Psoas muscle (tissue), 8 donors: ENCODE measurements around the gene MED1. TPM values are rescaled to one million over a fixed set of nuclear protein-coding genes. Genes with fewer than 3 reads are reported as not detected.

Source experiments
- ATAC-seq, 4 donors: fragments of 200-7000 bp; cut with Tn5 transposase; one replicate each; pipeline ENCODE4 v1.9.1; 2020; ENCODE audit warnings: moderate library complexity in 3 of 4, mild to moderate bottlenecking in 2 of 4
- DNase-seq, 2 donors: peaks; one replicate each; pipeline ENCODE4 v3.0.0-alpha.2; 2020
- H3K27ac ChIP-seq: fragments of 200-600 bp; one replicate; pipeline ENCODE4 v1.8.0; 2022
- H3K27me3 ChIP-seq, 3 donors: fragments of 200-600 bp in 1 of 3; one replicate each; pipeline versions ENCODE4 v1.6.1 to v1.8.0; 2013 to 2022; ENCODE audit warnings: low read length in 2 of 3, mild to moderate bottlenecking in 2 of 3, moderate library complexity in 1 of 3; ENCODE audit not compliant: insufficient read depth in 3 of 3
- H3K36me3 ChIP-seq, 2 donors: fragments of 200-600 bp in 1 of 2; one replicate each; pipeline versions ENCODE4 v1.6.1 to v1.8.0; 2013 to 2022; ENCODE audit warnings: low read depth in 1 of 2, mild to moderate bottlenecking in 1 of 2, moderate library complexity in 1 of 2; ENCODE audit not compliant: insufficient read depth in 1 of 2
- H3K4me1 ChIP-seq: fragments of 200-600 bp; one replicate; pipeline ENCODE4 v1.8.0; 2022
- H3K4me3 ChIP-seq: fragments of 200-600 bp; one replicate; pipeline ENCODE4 v1.8.0; 2022; ENCODE audit warnings: mild to moderate bottlenecking
- H3K9me3 ChIP-seq: fragments of 200-600 bp; one replicate; pipeline ENCODE4 v1.8.0; 2022
- CTCF ChIP-seq: fragments of 200-600 bp; IDR thresholded peaks from one replicate; pipeline ENCODE4 v1.8.0; 2022; ENCODE audit warnings: antibody characterized with exemption
- WGBS, 3 donors: extraction: QIAGEN DNeasy Blood & Tissue Kit; methylation state at CpG; one replicate each; pipeline versions ENCODE4 v1.1.6 to v1.1.7; 2013; 5-methylcytosine and 5-hydroxymethylcytosine counted together
- intact Hi-C, 2 donors: fragments of 100-400 bp; cut with DNase I; formaldehyde crosslinking; loops; one replicate each; pipeline versions ENCODE4 v1.11.0 to v1.14.2; 2022
- polyA plus RNA-seq, 3 donors: library from polyadenylated mRNA; stranded (reverse); fragments of 200-250 nt; gene quantifications; one replicate each; pipeline ENCODE4 v1.2.3, GENCODE V29; 2013
- total RNA-seq, 4 donors: library from RNA; stranded (reverse); fragmentation: NEBNext Ultra II Directional in 2 of 4; extraction: Animal tissue kit (Norgen Biotek cat#: 25700) in 2 of 4; gene quantifications; one replicate each; pipeline versions ENCODE4 v1.2.1 to v1.2.4, GENCODE V29; 2021 to 2023
- donor health status: healthy with polysubstance abuse.
- donor health status: DM: no; HTN: no; CAD: no; lungs with moderate emphysema.
- donor health status: Bipolar disorder and iron deficiency.
- donor health status: healthy.
- donor health status: DM: yes; HTN: yes; CAD: no.
- donor health status: DM: no; HTN: no; CAD: no.
- donor health status: DM: no; HTN: no; CAD: no.
- donor health status: DM: yes; HTN: yes; CAD: no.

The MED1 gene
- total and polyA plus RNA-seq, 7 donors = 6.2 to 28.5 (median 19.2) TPM

DNA sequence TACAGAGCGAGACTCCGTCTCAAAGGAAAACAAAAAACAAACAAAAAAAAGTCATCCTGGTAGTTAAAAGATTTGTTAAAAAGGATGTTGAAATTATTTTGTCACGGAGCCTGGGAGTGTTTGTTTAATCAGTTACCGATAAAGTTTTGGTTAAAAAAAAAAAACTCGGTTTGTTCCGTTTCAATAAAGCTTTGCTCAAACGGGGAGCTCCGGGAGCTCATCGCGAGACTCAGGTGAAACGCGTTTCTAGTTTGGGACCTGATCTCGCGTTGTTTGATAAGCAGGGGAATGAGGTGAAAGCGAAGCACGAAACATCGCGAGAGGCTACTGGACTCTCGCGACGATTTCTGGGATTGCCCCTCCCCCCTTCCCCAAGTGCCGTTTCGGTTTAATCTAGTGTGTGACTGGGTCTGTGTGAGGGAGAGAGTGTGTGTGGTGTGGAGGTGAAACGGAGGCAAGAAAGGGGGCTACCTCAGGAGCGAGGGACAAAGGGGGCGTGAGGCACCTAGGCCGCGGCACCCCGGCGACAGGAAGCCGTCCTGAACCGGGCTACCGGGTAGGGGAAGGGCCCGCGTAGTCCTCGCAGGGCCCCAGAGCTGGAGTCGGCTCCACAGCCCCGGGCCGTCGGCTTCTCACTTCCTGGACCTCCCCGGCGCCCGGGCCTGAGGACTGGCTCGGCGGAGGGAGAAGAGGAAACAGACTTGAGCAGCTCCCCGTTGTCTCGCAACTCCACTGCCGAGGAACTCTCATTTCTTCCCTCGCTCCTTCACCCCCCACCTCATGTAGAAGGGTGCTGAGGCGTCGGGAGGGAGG, 10.3 kb upstream of the MED1 start, which contains the start of gene CDK12:
Gene CDK12, plus strand, starts transcription at position 374 of the 813 bp plus-strand sequence. CDS start 586 bp downstream, outside the sequence.
- DNase-seq (peak; percentile 91 to 96), ATAC-seq (peak; percentile 93 to 96 (median 94))
- peak within 1 kb of the TSS; percentile 98 for H3K27ac ChIP-seq
- H3K36me3 ChIP-seq = peaks cover 0 to 4% of the 10 kb centered on the region in 2 donors
- H3K4me1 ChIP-seq = peaks cover 18% of the 10 kb centered on the region
- no peak for TF ChIP-seq CTCF
- intact Hi-C loops = loop anchor here in 1 of 2 donors (1.0 to 5.0 kb wide), 2 partner anchors 10 to 59 kb away; partner anchors contain the start of genes FBXL20 and MED1
- 1 to 2% (median 1%) methylated on average over 44 to 51 of the region's 51 CpGs for WGBS, 3 donors
- H3K4me3 ChIP-seq = peak within 1 kb of the TSS; percentile 98
- no peaks in the 10 kb centered on the region for H3K9me3 ChIP-seq
- no peaks in the 10 kb centered on the region for H3K27me3 ChIP-seq

GRCh38 chr17:39455919-39456318, 4.9 kb upstream of the MED1 start:
- no peaks in the 10 kb centered on the region for H3K9me3 ChIP-seq
- H3K27ac ChIP-seq = no peak overlapping the region
- no peaks in the 10 kb centered on the region for H3K36me3 ChIP-seq
- ATAC-seq = no peak
- H3K27me3 ChIP-seq = no peaks in the 10 kb centered on the region
- H3K4me3 ChIP-seq = no peak overlapping the region
- 83 to 89% (median 84%) methylated on average over 4 of the region's 4 CpGs for WGBS, 3 donors
- intact Hi-C loops = no loop called here
- no peak for TF ChIP-seq CTCF
- H3K4me1 ChIP-seq = no peaks in the 10 kb centered on the region
- no peak for DNase-seq

- peak overlapping the region; percentile 82 for H3K4me3 ChIP-seq
- ATAC-seq = no peak
- WGBS, 3 donors = 87 to 88% (median 87%) methylated on average over 13 of the region's 13 CpGs
- intact Hi-C loops = no loop called here
- H3K36me3 ChIP-seq = peaks cover 0 to 41% of the 10 kb centered on the region in 2 donors
- H3K27ac ChIP-seq = no peak overlapping the region
- peaks cover 2% of the 10 kb centered on the region for H3K4me1 ChIP-seq
- H3K9me3 ChIP-seq = no peaks in the 10 kb centered on the region
- no peaks in the 10 kb centered on the region for H3K27me3 ChIP-seq
- no peak for DNase-seq
- TF ChIP-seq CTCF = no peak
These were observed 1.0 kb downstream of the MED1 start for GRCh38 chr17:39450051-39450450.

GRCh38 chr17:39447561-39447960, 3.5 kb downstream of the MED1 start:
- Histone ChIP-seq H3K9me3 (no peaks in the 10 kb centered on the region), H3K36me3 (peaks cover 4 to 66% of the 10 kb centered on the region in 2 donors), H3K4me1 (peaks cover 2% of the 10 kb centered on the region), H3K27ac (no peak overlapping the region), H3K4me3 (no peak overlapping the region), H3K27me3 (no peaks in the 10 kb centered on the region)
- 84 to 88% (median 87%) methylated on average over 5 of the region's 5 CpGs for WGBS, 3 donors
- no peak for TF ChIP-seq CTCF
- intact Hi-C loops = no loop called here
- no peak for DNase-seq
- no peak for ATAC-seq
